Measurements from ENCODE around the gene HM13.

GRCh38 chr20:31488115-31488514, 26.1 kb upstream of the HM13 start:
- TF ChIP-seq POLR2AphosphoS5 (IDR thresholded peaks at IDR 0.05) (no peak), POLR2A (IDR thresholded peaks at IDR 0.05) (no peak), EP300 (IDR thresholded peaks at IDR 0.05; ENCODE audit: low read depth) (no peak)
- TF ChIP-seq, protein P1, sequence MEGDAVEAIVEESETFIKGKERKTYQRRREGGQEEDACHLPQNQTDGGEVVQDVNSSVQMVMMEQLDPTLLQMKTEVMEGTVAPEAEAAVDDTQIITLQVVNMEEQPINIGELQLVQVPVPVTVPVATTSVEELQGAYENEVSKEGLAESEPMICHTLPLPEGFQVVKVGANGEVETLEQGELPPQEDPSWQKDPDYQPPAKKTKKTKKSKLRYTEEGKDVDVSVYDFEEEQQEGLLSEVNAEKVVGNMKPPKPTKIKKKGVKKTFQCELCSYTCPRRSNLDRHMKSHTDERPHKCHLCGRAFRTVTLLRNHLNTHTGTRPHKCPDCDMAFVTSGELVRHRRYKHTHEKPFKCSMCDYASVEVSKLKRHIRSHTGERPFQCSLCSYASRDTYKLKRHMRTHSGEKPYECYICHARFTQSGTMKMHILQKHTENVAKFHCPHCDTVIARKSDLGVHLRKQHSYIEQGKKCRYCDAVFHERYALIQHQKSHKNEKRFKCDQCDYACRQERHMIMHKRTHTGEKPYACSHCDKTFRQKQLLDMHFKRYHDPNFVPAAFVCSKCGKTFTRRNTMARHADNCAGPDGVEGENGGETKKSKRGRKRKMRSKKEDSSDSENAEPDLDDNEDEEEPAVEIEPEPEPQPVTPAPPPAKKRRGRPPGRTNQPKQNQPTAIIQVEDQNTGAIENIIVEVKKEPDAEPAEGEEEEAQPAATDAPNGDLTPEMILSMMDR (IDR thresholded peaks at IDR 0.05): no peak

Data from transverse colon (tissue), 4 donors.